ENCODE data around the gene BBC3.

BBC3 gene

GRCh38 chr19:47230054-47230920 is 712 bp downstream of the BBC3 start:
- DNase-seq = peak; percentile 81

DNA sequence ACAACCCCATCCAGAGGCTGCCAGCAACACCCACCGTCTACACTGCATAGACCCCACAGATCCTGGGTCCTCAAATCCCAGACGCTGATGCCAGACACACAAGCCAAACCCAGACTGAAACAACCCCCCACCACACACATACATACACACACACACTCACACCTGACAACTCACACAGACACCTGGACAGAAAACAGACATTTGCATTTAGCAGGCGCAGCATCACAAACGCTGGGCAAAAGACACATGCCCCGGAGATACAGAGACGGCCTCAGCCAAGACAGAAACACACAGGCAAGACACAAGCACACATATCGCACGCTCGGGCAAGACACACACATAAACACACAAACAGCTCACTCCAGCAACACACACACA is 1.3 kb downstream of the BBC3 start:
- DNase-seq = peak; percentile 52

DNA sequence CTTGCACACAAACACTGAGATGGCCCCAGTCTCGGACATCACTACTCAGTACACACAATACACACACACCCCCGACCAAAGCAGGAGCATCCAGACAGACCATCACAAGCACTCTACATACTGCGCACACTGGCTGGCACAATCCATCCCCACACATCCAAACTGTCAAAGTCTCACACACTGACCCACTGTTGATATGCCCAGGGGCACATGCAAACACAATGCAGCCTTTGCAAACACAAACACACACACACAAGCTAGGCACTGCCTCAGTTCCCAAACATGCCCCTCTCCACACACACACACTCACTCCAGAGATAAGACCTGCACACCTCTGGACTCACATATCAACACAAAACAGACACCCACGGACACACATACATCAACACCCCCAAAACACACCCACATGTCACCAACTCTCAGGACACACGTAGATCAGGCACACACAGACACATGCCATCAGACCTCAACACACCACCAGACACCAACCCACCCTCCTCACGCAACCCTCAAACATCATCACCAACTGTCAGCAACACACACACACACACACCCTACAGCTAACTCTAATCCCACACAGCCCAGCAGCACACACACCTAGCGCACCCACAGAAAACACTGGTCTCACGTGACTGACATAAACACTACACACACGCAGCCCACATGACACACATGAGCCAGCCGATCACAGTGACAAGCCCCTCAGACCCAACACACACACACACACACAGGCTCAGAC is 1.9 kb downstream of the BBC3 start:
- peak; percentile 67 for DNase-seq

GRCh38 chr19:47228168-47228936 is 2.6 kb downstream of the BBC3 start:
- DNase-seq = peak; percentile 74

- DNase-seq = peak; percentile 89
Observed at GRCh38 chr19:47227352-47228167, 3.4 kb downstream of the BBC3 start.

GRCh38 chr19:47226426-47227351 is 4.3 kb downstream of the BBC3 start:
- DNase-seq = peak; percentile 98

DNA sequence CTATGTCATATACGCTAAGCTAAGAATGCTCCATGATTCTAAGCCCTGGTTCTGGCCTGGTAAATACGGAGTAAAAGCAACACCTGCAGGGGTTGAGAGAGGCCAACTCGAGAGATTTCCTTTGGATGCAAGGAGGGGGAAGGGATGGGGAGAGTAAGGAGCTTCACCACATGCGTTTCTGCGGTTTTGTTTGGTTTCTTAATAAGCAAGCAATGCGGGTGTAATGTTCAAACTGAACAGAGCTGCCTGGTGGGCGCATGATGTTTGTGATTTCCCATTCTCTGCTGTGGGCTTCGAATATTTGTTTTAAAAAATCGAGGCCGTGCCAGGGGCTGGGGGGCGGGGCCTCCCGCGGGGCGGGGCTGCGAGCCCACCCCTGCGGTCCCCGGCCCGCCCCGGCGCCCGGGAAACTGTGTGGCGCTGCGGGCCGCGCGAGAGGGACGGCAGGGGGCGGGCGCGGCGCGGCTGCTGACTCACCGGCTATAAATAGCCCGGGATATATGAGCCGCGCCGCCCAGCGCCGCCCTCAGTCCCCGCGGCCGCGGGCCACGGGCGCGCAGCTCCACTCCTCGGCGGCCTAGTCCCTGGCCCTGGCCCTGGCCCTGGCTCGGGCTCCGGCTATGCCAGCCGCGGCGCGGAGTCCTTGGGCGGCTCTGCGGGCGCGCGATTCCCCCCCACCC is 5.1 kb downstream of the BBC3 start:
- DNase-seq = peak; percentile 94

GRCh38 chr19:47221890-47222289 is 9.1 kb downstream of the BBC3 start:
- no peak for DNase-seq

- no peak for DNase-seq
Observed at GRCh38 chr19:47221080-47221841, 9.7 kb downstream of the BBC3 start.

- DNase-seq = no peak
Observed at GRCh38 chr19:47215581-47215980, 15.4 kb downstream of the BBC3 start.

DNA sequence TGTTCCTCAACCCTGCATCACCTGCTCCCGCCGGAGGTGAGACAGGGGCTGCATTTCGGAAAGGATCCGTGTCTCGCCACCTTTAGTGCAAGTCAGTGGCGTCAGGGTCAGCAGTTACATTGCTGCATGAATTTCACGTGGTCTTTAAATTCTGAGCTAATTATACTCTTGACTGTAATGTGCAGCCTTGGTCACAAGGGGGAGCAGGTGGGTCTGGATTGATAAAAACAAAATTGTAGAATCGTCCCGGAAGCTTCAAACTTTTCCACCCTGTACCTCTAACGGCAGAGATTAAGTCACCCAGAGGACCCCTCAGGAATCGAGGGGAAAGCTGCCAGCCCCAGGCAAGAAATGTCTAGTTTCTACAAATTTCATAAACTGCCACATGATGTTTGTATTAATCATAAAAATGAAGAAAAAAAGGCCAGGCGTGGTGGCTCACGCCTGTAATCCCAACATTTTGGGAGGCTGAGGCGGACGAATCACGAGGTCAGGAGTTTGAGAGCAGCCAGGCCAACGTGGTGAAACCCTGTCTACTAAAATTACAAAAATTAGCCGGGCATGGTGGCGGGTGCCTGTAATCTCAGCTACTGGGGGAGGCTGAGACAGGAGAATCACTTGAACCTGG is 20.2 kb downstream of the BBC3 start:
- DNase-seq = peak; percentile 94

GRCh38 chr19:47210180-47210490 is 20.9 kb downstream of the BBC3 start:
- no peak for DNase-seq

- no peak for DNase-seq
Observed at GRCh38 chr19:47209319-47210179, 21.4 kb downstream of the BBC3 start.

GRCh38 chr19:47203254-47203653 is 27.7 kb downstream of the BBC3 start:
- no peak for DNase-seq

DNA sequence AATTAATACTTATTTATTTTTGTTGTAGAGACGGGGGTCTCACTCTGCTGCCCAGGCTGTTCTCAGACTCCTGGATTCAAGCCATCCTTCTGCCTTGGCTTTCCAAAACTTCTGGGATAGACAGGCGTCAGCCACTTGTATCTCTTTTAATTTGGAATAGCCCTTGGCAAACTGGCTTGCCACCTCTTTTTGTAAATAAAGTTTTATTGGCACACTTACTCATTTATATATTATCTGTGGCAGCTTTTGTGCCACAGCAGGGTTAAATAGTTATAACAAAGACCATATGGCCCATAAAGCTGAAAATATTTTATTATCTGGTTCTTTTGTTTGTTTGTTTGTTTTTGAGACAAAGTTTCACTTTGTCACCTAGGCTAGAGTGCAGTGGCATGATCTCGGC is 30.5 kb downstream of the BBC3 start:
- DNase-seq = no peak

DNA sequence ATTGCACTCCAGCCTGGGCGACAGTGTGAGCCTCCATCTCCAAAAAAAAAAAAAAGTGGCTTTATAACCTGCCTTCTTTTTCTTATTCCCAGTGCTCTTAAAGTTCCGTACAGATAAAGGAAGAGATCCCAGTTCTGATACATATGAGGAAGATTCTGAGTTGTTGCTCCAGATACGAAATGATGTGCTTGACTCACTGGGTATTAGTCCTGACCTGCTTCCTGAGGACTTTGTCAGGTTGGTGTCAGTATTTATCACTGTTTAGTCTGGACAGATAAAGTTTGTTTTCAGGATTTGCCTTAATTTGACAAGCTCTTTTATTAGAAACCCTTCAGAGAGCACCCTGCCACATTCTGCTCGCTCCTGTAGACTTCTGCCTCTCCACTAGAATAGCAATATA is 33.9 kb downstream of the BBC3 start:
- DNase-seq = no peak

GRCh38 chr19:47195434-47195833 is 35.6 kb downstream of the BBC3 start:
- no peak for DNase-seq

- peak; percentile 21 for DNase-seq
Observed at GRCh38 chr19:47190167-47190727, 40.8 kb downstream of the BBC3 start.

All from hematopoietic multipotent progenitor cell treated with erythropoietin and hydrocortisone succinate and interleukin-3 and kit ligand, for 6 days (in vitro differentiated cells).